ENCODE measurements around the gene PAX8. TPM values are rescaled to one million over a fixed set of nuclear protein-coding genes. Genes with fewer than 3 reads are reported as not detected.
"Not testable (repeated sequence)": the region's sequence is repeated elsewhere in the genome, so short reads cannot be mapped to it uniquely, and the experiment has no call there.

The PAX8 gene
- total RNA-seq, 2 experiments from 2014 or later = 0.36 to 0.52 TPM

- Histone ChIP-seq H3K27ac (ENCODE audit: low read depth in 1 of 2, low read length in 2 of 2) (no peak overlapping the region), H3K4me1 (ENCODE audit: insufficient read depth, low read length) (no peaks in the 10 kb centered on the region), H3K9me3 (ENCODE audit: control insufficient read depth in 1 of 2, insufficient read depth in 1 of 2, low read length in 2 of 2) (no peaks in the 10 kb centered on the region), H3K4me3 (ENCODE audit: low read length) (no peak overlapping the region), H3K27me3 (ENCODE audit: control insufficient read depth in 1 of 2, insufficient read depth in 2 of 2, low read length in 2 of 2) (peaks cover 0 to 4% of the 10 kb centered on the region in 2 experiments), H3K36me3 (ENCODE audit: insufficient read depth, low read length) (no peaks in the 10 kb centered on the region)
- TF ChIP-seq, protein P1, sequence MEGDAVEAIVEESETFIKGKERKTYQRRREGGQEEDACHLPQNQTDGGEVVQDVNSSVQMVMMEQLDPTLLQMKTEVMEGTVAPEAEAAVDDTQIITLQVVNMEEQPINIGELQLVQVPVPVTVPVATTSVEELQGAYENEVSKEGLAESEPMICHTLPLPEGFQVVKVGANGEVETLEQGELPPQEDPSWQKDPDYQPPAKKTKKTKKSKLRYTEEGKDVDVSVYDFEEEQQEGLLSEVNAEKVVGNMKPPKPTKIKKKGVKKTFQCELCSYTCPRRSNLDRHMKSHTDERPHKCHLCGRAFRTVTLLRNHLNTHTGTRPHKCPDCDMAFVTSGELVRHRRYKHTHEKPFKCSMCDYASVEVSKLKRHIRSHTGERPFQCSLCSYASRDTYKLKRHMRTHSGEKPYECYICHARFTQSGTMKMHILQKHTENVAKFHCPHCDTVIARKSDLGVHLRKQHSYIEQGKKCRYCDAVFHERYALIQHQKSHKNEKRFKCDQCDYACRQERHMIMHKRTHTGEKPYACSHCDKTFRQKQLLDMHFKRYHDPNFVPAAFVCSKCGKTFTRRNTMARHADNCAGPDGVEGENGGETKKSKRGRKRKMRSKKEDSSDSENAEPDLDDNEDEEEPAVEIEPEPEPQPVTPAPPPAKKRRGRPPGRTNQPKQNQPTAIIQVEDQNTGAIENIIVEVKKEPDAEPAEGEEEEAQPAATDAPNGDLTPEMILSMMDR (IDR thresholded peaks at IDR 0.05) = no peak
- POLR2A ChIA-PET = no interaction called here
- Mint-ChIP-seq H3K27ac (no peak overlapping the region), H3K27me3 (peaks cover 4% of the 10 kb centered on the region), H3K36me3 (ENCODE audit: low read depth) (no peaks in the 10 kb centered on the region), H3K9me3 (no peaks in the 10 kb centered on the region), H3K4me3 (no peak overlapping the region), H3K4me1 (ENCODE audit: low read depth) (no peaks in the 10 kb centered on the region)
- ATAC-seq (ENCODE audit: poor library complexity) = no peak
- CTCF ChIA-PET = no interaction called here
- intact Hi-C loops (cut with DNase I, micrococcal nuclease) = loop anchor here in 1 of 2 experiments (5.0 kb wide), 1 partner anchor 33 kb away; no protein-coding TSS in a partner anchor
- DNase-seq = no peak
These were observed 21.6 kb upstream of the PAX8 start for GRCh38 chr2:113300281-113300680.

- H3K9me3 ChIP-seq (ENCODE audit: control insufficient read depth in 1 of 2, insufficient read depth in 1 of 2, low read length in 2 of 2) = no peaks in the 10 kb centered on the region
- DNase-seq (no peak), ATAC-seq (ENCODE audit: poor library complexity) (no peak)
- H3K36me3 Mint-ChIP-seq (ENCODE audit: low read depth) = no peaks in the 10 kb centered on the region
- TF ChIP-seq, protein P1 (IDR thresholded peaks at IDR 0.05) = no peak
- H3K27me3 Mint-ChIP-seq = no peaks in the 10 kb centered on the region
- H3K4me3 Mint-ChIP-seq = no peak overlapping the region
- H3K4me1 Mint-ChIP-seq (ENCODE audit: low read depth) = no peaks in the 10 kb centered on the region
- ChIA-PET POLR2A (no interaction called here), CTCF (no interaction called here)
- H3K4me3 ChIP-seq (ENCODE audit: low read length) = no peak overlapping the region
- no peaks in the 10 kb centered on the region for H3K4me1 ChIP-seq (ENCODE audit: insufficient read depth, low read length)
- H3K36me3 ChIP-seq (ENCODE audit: insufficient read depth, low read length) = no peaks in the 10 kb centered on the region
- no peak overlapping the region for H3K27ac Mint-ChIP-seq
- intact Hi-C loops (cut with DNase I, micrococcal nuclease) = no loop called here
- no peaks in the 10 kb centered on the region for H3K9me3 Mint-ChIP-seq
- no peaks in the 10 kb centered on the region for H3K27me3 ChIP-seq (ENCODE audit: control insufficient read depth in 1 of 2, insufficient read depth in 2 of 2, low read length in 2 of 2)
- H3K27ac ChIP-seq (ENCODE audit: low read depth in 1 of 2, low read length in 2 of 2) = no peak overlapping the region
These were observed 19.5 kb upstream of the PAX8 start for GRCh38 chr2:113298176-113298575.

- H3K4me1 Mint-ChIP-seq (ENCODE audit: low read depth); H3K4me3 ChIP-seq (ENCODE audit: low read length); H3K4me1 ChIP-seq (ENCODE audit: insufficient read depth, low read length); H3K9me3 ChIP-seq (ENCODE audit: control insufficient read depth in 1 of 2, insufficient read depth in 1 of 2, low read length in 2 of 2); H3K27ac ChIP-seq (ENCODE audit: low read depth in 1 of 2, low read length in 2 of 2); POLR2A ChIA-PET; H3K36me3 Mint-ChIP-seq (ENCODE audit: low read depth); H3K27me3 ChIP-seq (ENCODE audit: control insufficient read depth in 1 of 2, insufficient read depth in 2 of 2, low read length in 2 of 2); H3K27me3 Mint-ChIP-seq; ATAC-seq (ENCODE audit: poor library complexity); H3K9me3 Mint-ChIP-seq; H3K36me3 ChIP-seq (ENCODE audit: insufficient read depth, low read length); CTCF ChIA-PET; H3K4me3 Mint-ChIP-seq; H3K27ac Mint-ChIP-seq: not testable (repeated sequence)
- DNase-seq = peak in 9 of 14 experiments; percentile 7 to 46 (median 13)
- intact Hi-C loops (cut with DNase I, micrococcal nuclease) = loop anchor here in 1 of 2 experiments (2.0 kb wide), 1 partner anchor 49 kb away; no protein-coding TSS in a partner anchor
These were observed 18.9 kb upstream of the PAX8 start for GRCh38 chr2:113297590-113297989.

- no peaks in the 10 kb centered on the region for H3K4me1 Mint-ChIP-seq (ENCODE audit: low read depth)
- DNase-seq = no peak
- no peak overlapping the region for H3K4me3 ChIP-seq (ENCODE audit: low read length)
- no peaks in the 10 kb centered on the region for H3K36me3 ChIP-seq (ENCODE audit: insufficient read depth, low read length)
- no peak overlapping the region for H3K27ac ChIP-seq (ENCODE audit: low read depth in 1 of 2, low read length in 2 of 2)
- no peak overlapping the region for H3K27ac Mint-ChIP-seq
- no peaks in the 10 kb centered on the region for H3K4me1 ChIP-seq (ENCODE audit: insufficient read depth, low read length)
- no peaks in the 10 kb centered on the region for H3K9me3 ChIP-seq (ENCODE audit: control insufficient read depth in 1 of 2, insufficient read depth in 1 of 2, low read length in 2 of 2)
- peaks cover 9% of the 10 kb centered on the region for H3K27me3 Mint-ChIP-seq
- ChIA-PET POLR2A (no interaction called here), CTCF (no interaction called here)
- no peaks in the 10 kb centered on the region for H3K27me3 ChIP-seq (ENCODE audit: control insufficient read depth in 1 of 2, insufficient read depth in 2 of 2, low read length in 2 of 2)
- intact Hi-C loops (cut with DNase I, micrococcal nuclease) = no loop called here
- H3K4me3 Mint-ChIP-seq = no peak overlapping the region
- no peaks in the 10 kb centered on the region for H3K9me3 Mint-ChIP-seq
- ATAC-seq (ENCODE audit: poor library complexity) = no peak
- TF ChIP-seq, protein P1 (IDR thresholded peaks at IDR 0.05) = no peak
- H3K36me3 Mint-ChIP-seq (ENCODE audit: low read depth) = no peaks in the 10 kb centered on the region
These were observed 12.5 kb upstream of the PAX8 start for GRCh38 chr2:113291191-113291590.

GRCh38 chr2:113288674-113289149 lies 10.0 kb upstream of the PAX8 start:
- POLR2A ChIA-PET; H3K4me1 Mint-ChIP-seq (ENCODE audit: low read depth); ATAC-seq (ENCODE audit: poor library complexity); H3K27me3 Mint-ChIP-seq; H3K9me3 Mint-ChIP-seq; H3K27ac ChIP-seq (ENCODE audit: low read depth in 1 of 2, low read length in 2 of 2); H3K27ac Mint-ChIP-seq; DNase-seq; H3K36me3 Mint-ChIP-seq (ENCODE audit: low read depth); H3K36me3 ChIP-seq (ENCODE audit: insufficient read depth, low read length); intact Hi-C loops (cut with DNase I, micrococcal nuclease); H3K4me3 ChIP-seq (ENCODE audit: low read length); H3K4me1 ChIP-seq (ENCODE audit: insufficient read depth, low read length); CTCF ChIA-PET; H3K9me3 ChIP-seq (ENCODE audit: control insufficient read depth in 1 of 2, insufficient read depth in 1 of 2, low read length in 2 of 2); H3K27me3 ChIP-seq (ENCODE audit: control insufficient read depth in 1 of 2, insufficient read depth in 2 of 2, low read length in 2 of 2); H3K4me3 Mint-ChIP-seq: not testable (repeated sequence)
